ENCODE results near the gene CLEC2A. TPM values are rescaled to one million over a fixed set of nuclear protein-coding genes. Genes with fewer than 3 reads are reported as not detected.

Gene CLEC2A
- total RNA-seq, 1 donor from 2014 or later, result not detected

DNA sequence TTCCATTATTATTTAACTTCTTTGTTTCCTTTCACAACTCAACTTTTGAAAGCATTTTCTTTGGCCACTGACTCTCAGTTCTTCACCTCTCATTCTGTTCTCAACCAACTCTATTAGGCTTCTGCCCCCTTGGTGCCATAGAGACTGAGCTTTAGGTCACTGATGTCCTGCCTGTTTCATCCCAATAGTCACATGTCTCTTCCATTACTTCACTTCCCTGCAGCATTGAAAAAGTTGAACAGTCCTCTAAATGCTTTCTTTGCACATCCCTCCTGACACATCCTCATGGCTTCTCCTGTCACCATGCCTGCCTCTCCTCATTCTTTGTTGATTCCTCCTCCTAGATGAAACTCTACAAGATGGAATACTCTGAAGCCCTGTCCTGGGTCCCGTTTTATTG is 41.8 kb upstream of the CLEC2A start:
- no peak overlapping the region for H3K4me3 Mint-ChIP-seq
- peaks cover 3% of the 10 kb centered on the region for H3K36me3 Mint-ChIP-seq (ENCODE audit: low read depth)
- TF ChIP-seq, protein P1, sequence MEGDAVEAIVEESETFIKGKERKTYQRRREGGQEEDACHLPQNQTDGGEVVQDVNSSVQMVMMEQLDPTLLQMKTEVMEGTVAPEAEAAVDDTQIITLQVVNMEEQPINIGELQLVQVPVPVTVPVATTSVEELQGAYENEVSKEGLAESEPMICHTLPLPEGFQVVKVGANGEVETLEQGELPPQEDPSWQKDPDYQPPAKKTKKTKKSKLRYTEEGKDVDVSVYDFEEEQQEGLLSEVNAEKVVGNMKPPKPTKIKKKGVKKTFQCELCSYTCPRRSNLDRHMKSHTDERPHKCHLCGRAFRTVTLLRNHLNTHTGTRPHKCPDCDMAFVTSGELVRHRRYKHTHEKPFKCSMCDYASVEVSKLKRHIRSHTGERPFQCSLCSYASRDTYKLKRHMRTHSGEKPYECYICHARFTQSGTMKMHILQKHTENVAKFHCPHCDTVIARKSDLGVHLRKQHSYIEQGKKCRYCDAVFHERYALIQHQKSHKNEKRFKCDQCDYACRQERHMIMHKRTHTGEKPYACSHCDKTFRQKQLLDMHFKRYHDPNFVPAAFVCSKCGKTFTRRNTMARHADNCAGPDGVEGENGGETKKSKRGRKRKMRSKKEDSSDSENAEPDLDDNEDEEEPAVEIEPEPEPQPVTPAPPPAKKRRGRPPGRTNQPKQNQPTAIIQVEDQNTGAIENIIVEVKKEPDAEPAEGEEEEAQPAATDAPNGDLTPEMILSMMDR (conservative IDR thresholded peaks at IDR 0.05), result no peak
- no peaks in the 10 kb centered on the region for H3K27me3 Mint-ChIP-seq (ENCODE audit: low read depth)
- H3K4me1 Mint-ChIP-seq, result no peaks in the 10 kb centered on the region
- no peak for DNase-seq (ENCODE audit: low read depth, low spot score)
- H3K27ac Mint-ChIP-seq (ENCODE audit: unreplicated experiment), result no peak overlapping the region
- H3K9me3 Mint-ChIP-seq, result peaks cover 12% of the 10 kb centered on the region

GRCh38 chr12:9971181-9971580 is 39.0 kb upstream of the CLEC2A start, which contains the start of gene CLEC12A:
TSS of gene CLEC12A (plus strand) at chr12:9971409. CDS start at chr12:9971597, 188 bp downstream.
- Mint-ChIP-seq H3K4me1 (no peaks in the 10 kb centered on the region), H3K27me3 (ENCODE audit: low read depth) (no peaks in the 10 kb centered on the region), H3K27ac (ENCODE audit: unreplicated experiment) (no peak within 1 kb of the TSS), H3K36me3 (ENCODE audit: low read depth) (no peaks in the 10 kb centered on the region), H3K9me3 (peaks cover 5% of the 10 kb centered on the region), H3K4me3 (no peak within 1 kb of the TSS)
- TF ChIP-seq, protein P1 (conservative IDR thresholded peaks at IDR 0.05), result no peak
- DNase-seq (ENCODE audit: low read depth, low spot score), result no peak

DNA sequence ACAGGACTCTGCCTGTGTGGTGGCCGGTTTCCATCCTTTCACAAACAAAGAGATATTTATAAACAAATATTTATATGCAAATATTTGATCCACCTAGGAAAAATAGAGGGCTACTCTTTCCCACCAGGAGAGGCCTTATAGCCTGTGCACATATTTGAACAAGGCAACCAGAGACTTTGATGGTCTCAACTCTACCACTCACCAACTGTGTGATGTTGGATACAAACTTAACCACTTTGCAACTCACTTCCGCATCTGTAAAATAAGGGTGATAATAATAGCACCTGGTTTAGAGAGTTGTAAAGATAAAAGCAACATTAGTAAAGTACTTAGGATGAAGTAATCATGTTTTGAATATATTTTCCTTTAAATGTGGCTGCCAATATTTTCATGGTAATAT is 37.5 kb upstream of the CLEC2A start:
- no peak overlapping the region for H3K27ac Mint-ChIP-seq (ENCODE audit: unreplicated experiment)
- no peak overlapping the region for H3K4me3 Mint-ChIP-seq
- H3K4me1 Mint-ChIP-seq, result no peaks in the 10 kb centered on the region
- no peaks in the 10 kb centered on the region for H3K9me3 Mint-ChIP-seq
- TF ChIP-seq, protein P1 (conservative IDR thresholded peaks at IDR 0.05), result no peak
- H3K36me3 Mint-ChIP-seq (ENCODE audit: low read depth), result no peaks in the 10 kb centered on the region
- DNase-seq (ENCODE audit: low read depth, low spot score), result no peak
- no peaks in the 10 kb centered on the region for H3K27me3 Mint-ChIP-seq (ENCODE audit: low read depth)

- Mint-ChIP-seq H3K9me3 (no peaks in the 10 kb centered on the region), H3K27me3 (ENCODE audit: low read depth) (no peaks in the 10 kb centered on the region), H3K4me1 (no peaks in the 10 kb centered on the region), H3K36me3 (ENCODE audit: low read depth) (no peaks in the 10 kb centered on the region), H3K27ac (ENCODE audit: unreplicated experiment) (no peak overlapping the region), H3K4me3 (no peak overlapping the region)
- TF ChIP-seq, protein P1 (conservative IDR thresholded peaks at IDR 0.05), result no peak
- DNase-seq (ENCODE audit: low read depth, low spot score), result no peak
These were observed 29.7 kb upstream of the CLEC2A start for GRCh38 chr12:9961901-9962300.

DNA sequence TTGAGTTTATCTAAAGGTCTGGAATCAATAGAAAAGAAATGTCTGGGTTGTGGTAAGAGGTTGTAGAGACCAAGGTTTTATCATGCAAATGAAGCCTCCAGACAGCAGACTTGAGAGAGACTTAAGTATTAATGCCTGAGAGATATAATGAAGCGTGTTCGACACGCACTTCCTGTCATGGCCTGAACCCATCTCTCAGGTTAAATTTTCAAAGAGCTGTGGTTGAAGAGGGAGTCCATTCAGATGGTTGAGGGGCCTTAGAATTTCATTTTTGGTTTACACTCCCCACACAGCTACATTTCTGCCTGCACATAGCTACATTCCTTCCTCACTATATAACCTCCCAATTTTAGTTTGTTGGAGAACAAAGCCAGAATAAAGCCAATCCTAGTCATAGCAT is 28.9 kb upstream of the CLEC2A start:
- no peak overlapping the region for H3K4me3 Mint-ChIP-seq
- H3K4me1 Mint-ChIP-seq, result no peaks in the 10 kb centered on the region
- H3K36me3 Mint-ChIP-seq (ENCODE audit: low read depth), result no peaks in the 10 kb centered on the region
- no peak for DNase-seq (ENCODE audit: low read depth, low spot score)
- TF ChIP-seq, protein P1 (conservative IDR thresholded peaks at IDR 0.05), result no peak
- H3K27me3 Mint-ChIP-seq (ENCODE audit: low read depth), result no peaks in the 10 kb centered on the region
- no peak overlapping the region for H3K27ac Mint-ChIP-seq (ENCODE audit: unreplicated experiment)
- no peaks in the 10 kb centered on the region for H3K9me3 Mint-ChIP-seq

DNA sequence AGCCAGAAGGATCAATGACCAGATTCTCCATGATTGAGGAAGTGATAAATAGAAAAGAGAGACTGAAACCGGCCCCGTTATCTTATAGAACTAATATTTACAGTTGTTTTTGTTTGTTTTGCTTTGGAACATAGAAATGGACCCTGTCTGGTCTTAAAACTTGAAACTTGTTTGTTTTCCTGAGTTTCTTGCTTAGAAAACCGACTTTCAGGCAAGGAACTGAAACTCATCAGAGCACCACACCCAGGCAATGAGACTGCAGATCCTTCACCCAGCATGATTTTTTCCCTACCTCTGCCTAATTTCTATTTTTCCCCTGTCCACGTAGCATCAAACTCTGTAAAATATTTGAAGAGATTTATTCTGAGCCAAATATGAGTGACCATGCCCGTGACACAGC is 28.4 kb upstream of the CLEC2A start:
- H3K27ac Mint-ChIP-seq (ENCODE audit: unreplicated experiment), result no peak overlapping the region
- TF ChIP-seq, protein P1 (conservative IDR thresholded peaks at IDR 0.05), result no peak
- no peak for DNase-seq (ENCODE audit: low read depth, low spot score)
- no peaks in the 10 kb centered on the region for H3K27me3 Mint-ChIP-seq (ENCODE audit: low read depth)
- H3K4me3 Mint-ChIP-seq, result no peak overlapping the region
- H3K9me3 Mint-ChIP-seq, result no peaks in the 10 kb centered on the region
- no peaks in the 10 kb centered on the region for H3K4me1 Mint-ChIP-seq
- H3K36me3 Mint-ChIP-seq (ENCODE audit: low read depth), result no peaks in the 10 kb centered on the region
